DOHH2 (cell line): ENCODE data around the gene ATF7IP.
A peak's percentile ranks its signal among the peaks of the same experiment; 100 is the strongest.

Source experiments
- H3F3A ChIP-seq: fragments of 200-600 bp; sonication (generic), shearing (Covaris generic); 2 replicates; pipeline ENCODE4 v1.6.0; 2016; ENCODE audit warnings: antibody characterized with exemption, mild to moderate bottlenecking; ENCODE audit not compliant: control insufficient read depth, insufficient read depth
- H3K27ac ChIP-seq: fragments of 200-600 bp; sonication (generic); 2 replicates; pipeline ENCODE4 v1.5.1; 2014; ENCODE audit warnings: low read depth, mild to moderate bottlenecking, low read length, moderate library complexity
- H3K27me3 ChIP-seq: fragments of 200-600 bp; sonication (generic); 2 replicates; pipeline ENCODE4 v1.6.1; 2014; ENCODE audit warnings: mild to moderate bottlenecking, low read length, mixed read lengths; ENCODE audit not compliant: control insufficient read depth
- H3K36me3 ChIP-seq: fragments of 200-600 bp; sonication (generic); 2 replicates; pipeline ENCODE4 v1.6.1; 2014; ENCODE audit warnings: mild to moderate bottlenecking, low read length, moderate library complexity, mixed read lengths; ENCODE audit not compliant: control insufficient read depth
- H3K4me1 ChIP-seq: fragments of 200-600 bp; sonication (generic); 2 replicates; pipeline ENCODE4 v1.6.1; 2014; ENCODE audit warnings: mild to moderate bottlenecking, low read length, mixed read lengths; ENCODE audit not compliant: control insufficient read depth
- H3K4me2 ChIP-seq: fragments of 200-600 bp; sonication (generic); 2 replicates; pipeline ENCODE4 v1.6.0; 2014; ENCODE audit warnings: mild to moderate bottlenecking, low read length, moderate library complexity
- H3K4me3 ChIP-seq: fragments of 200-600 bp; sonication (generic); 2 replicates; pipeline ENCODE4 v1.5.1; 2014; ENCODE audit warnings: mild to moderate bottlenecking, low read length, mixed read lengths
- H3K79me2 ChIP-seq: fragments of 200-600 bp; sonication (generic); 2 replicates; pipeline ENCODE4 v1.6.1; 2014; ENCODE audit warnings: mild to moderate bottlenecking, low read length, mixed read lengths; ENCODE audit not compliant: control insufficient read depth
- H3K9me2 ChIP-seq: fragments of 200-600 bp; sonication (generic); replicated peaks from 2 replicates; pipeline ENCODE4 v1.6.1; 2014; ENCODE audit warnings: mild to moderate bottlenecking, low read length, mixed read lengths; ENCODE audit not compliant: control insufficient read depth
- H3K9me3 ChIP-seq: fragments of 200-600 bp; sonication (generic); 2 replicates; pipeline ENCODE4 v1.6.1; 2014; ENCODE audit warnings: antibody characterized with exemption, low read length, mixed read lengths; ENCODE audit not compliant: control insufficient read depth, insufficient read depth
- H4K20me1 ChIP-seq: fragments of 200-600 bp; sonication (generic); 2 replicates; pipeline ENCODE4 v1.6.0; 2014; ENCODE audit warnings: low read depth, mild to moderate bottlenecking, antibody characterized with exemption, low read length, moderate library complexity; ENCODE audit not compliant: control insufficient read depth, insufficient read depth
- EZH2phosphoT487 ChIP-seq: fragments of 200-600 bp; sonication (generic); IDR thresholded peaks from 2 replicates; pipeline ENCODE4 v1.6.1; 2017; ENCODE audit warnings: borderline replicate concordance, mild to moderate bottlenecking, antibody characterized with exemption, low read length, moderate library complexity, mixed read lengths
- TF ChIP-seq, protein P1 (sequence below): fragments of 200-600 bp; sonication (generic); IDR thresholded peaks from one replicate; pipeline ENCODE4 v1.5.1; 2014; ENCODE audit warnings: antibody characterized with exemption, mild to moderate bottlenecking, low read depth, low read length; ENCODE audit not compliant: poor library complexity, severe bottlenecking

The ATF7IP gene

DNA sequence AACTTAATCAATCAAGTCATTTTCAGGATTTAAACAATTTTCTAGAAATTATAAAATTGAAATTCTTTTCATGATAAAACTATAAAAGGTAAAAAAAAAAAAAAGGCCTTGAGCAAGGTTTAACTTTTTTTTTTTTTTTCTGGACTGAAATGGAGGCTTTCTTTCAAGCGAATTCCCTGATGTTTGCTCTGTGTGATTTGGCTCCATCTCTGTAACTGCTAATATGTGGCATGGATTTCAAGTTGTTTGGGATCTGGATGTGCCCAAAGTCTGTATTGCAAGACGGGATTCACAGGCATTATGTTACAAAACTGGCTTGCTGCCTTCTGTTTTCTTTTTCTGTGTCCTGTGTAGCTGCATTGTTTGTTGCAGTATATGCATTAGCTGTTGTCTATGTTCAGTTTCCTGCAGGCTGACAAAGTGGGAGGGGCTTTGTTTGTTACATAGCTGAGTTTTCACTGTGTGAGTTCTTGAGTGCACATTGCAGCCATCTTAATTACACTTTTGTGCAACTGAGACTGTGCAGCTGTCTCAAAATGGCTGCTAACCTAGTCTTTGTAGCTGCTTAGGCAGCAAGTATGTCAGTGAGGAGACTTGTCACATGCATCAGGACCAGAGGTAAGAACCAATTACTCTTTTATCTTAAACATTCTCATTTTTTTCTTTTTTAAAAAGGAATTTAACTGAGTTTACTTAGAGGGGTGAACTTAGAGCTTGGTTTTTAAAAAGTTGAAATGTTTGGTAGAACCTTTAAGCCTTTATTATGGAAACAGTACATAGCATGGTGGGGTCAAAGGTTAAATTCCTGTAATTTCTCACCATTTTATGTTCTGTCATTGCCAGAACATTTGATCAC is 19.5 kb downstream of the ATF7IP start:
- peak overlapping the region; percentile 55 for H3K27ac ChIP-seq
- peaks cover 91% of the 10 kb centered on the region for H3K79me2 ChIP-seq
- no peaks in the 10 kb centered on the region for H4K20me1 ChIP-seq
- H3K36me3 ChIP-seq, result peaks cover 53% of the 10 kb centered on the region
- TF ChIP-seq, protein P1, sequence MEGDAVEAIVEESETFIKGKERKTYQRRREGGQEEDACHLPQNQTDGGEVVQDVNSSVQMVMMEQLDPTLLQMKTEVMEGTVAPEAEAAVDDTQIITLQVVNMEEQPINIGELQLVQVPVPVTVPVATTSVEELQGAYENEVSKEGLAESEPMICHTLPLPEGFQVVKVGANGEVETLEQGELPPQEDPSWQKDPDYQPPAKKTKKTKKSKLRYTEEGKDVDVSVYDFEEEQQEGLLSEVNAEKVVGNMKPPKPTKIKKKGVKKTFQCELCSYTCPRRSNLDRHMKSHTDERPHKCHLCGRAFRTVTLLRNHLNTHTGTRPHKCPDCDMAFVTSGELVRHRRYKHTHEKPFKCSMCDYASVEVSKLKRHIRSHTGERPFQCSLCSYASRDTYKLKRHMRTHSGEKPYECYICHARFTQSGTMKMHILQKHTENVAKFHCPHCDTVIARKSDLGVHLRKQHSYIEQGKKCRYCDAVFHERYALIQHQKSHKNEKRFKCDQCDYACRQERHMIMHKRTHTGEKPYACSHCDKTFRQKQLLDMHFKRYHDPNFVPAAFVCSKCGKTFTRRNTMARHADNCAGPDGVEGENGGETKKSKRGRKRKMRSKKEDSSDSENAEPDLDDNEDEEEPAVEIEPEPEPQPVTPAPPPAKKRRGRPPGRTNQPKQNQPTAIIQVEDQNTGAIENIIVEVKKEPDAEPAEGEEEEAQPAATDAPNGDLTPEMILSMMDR, result no peak
- TF ChIP-seq EZH2phosphoT487, result no peak
- H3K4me2 ChIP-seq, result peak overlapping the region; percentile 59
- H3K9me2 ChIP-seq, result no peaks in the 10 kb centered on the region
- peaks cover 30% of the 10 kb centered on the region for H3K4me1 ChIP-seq
- peak overlapping the region; percentile 59 for H3K4me3 ChIP-seq
- no peaks in the 10 kb centered on the region for H3K27me3 ChIP-seq
- peaks cover 26% of the 10 kb centered on the region for H3K9me3 ChIP-seq
- H3F3A ChIP-seq, result peaks cover 16% of the 10 kb centered on the region

GRCh38 chr12:14387219-14387871 is 21.9 kb downstream of the ATF7IP start:
- H3K4me1 ChIP-seq, result peaks cover 47% of the 10 kb centered on the region

DNA sequence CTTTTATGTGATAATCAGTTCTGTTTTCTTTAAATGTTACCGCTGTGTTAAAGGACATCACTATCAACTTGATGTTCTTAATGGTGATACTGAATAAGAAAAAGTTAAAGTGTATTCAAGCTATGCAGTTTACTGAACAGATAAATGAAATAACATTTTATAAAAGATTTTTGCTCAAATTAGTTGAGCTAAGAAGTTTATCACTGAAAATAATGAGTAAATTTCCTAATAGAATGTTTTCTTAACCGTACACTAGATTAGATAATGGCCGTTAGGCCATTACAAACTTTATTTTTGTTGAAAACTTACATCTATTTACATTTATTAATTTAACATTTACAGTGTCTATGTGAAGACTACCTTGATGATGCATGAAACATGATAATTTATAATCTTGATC is 25.0 kb downstream of the ATF7IP start:
- no peak for TF ChIP-seq EZH2phosphoT487
- TF ChIP-seq, protein P1, result no peak
- H3K4me2 ChIP-seq, result peak overlapping the region; percentile 23

More at GRCh38 chr12:14387219-14387871, 21.9 kb downstream of the ATF7IP start:
- peaks cover 20% of the 10 kb centered on the region for H3K9me3 ChIP-seq
- TF ChIP-seq EZH2phosphoT487, result no peak
- TF ChIP-seq, protein P1, result no peak
- 0 out of 2 replicates have a peak overlapping the region, but pooled peaks have one; percentile 3 for H3K4me3 ChIP-seq
- no peaks in the 10 kb centered on the region for H3K27me3 ChIP-seq
- no peak overlapping the region for H3K4me2 ChIP-seq
- H3F3A ChIP-seq, result peaks cover 27% of the 10 kb centered on the region
- H3K9me2 ChIP-seq, result no peaks in the 10 kb centered on the region
- peaks cover 94% of the 10 kb centered on the region for H3K79me2 ChIP-seq
- H3K27ac ChIP-seq, result no peak overlapping the region
- H4K20me1 ChIP-seq, result no peaks in the 10 kb centered on the region
- H3K36me3 ChIP-seq, result peaks cover 61% of the 10 kb centered on the region

More for the DNA sequence above, 25.0 kb downstream of the ATF7IP start:
- H3K36me3 ChIP-seq, result peaks cover 83% of the 10 kb centered on the region
- H3K9me3 ChIP-seq, result peaks cover 29% of the 10 kb centered on the region
- H4K20me1 ChIP-seq, result no peaks in the 10 kb centered on the region
- H3K4me1 ChIP-seq, result peaks cover 55% of the 10 kb centered on the region
- H3K9me2 ChIP-seq, result no peaks in the 10 kb centered on the region
- peaks cover 97% of the 10 kb centered on the region for H3K79me2 ChIP-seq
- H3F3A ChIP-seq, result peaks cover 33% of the 10 kb centered on the region
- H3K27me3 ChIP-seq, result no peaks in the 10 kb centered on the region
- H3K4me3 ChIP-seq, result no peak overlapping the region
- H3K27ac ChIP-seq, result no peak overlapping the region
